GM19395 (cell line): Measurements from ENCODE around the gene TGM4.

Experiments
- ATAC-seq: cut with Tn5 transposase; IDR thresholded peaks from one replicate; pipeline ENCODE4 v1.9.1; 2021; ENCODE audit warnings: mild to moderate bottlenecking, moderate library complexity; ENCODE audit not compliant: unreplicated experiment

The TGM4 gene

GRCh38 chr3:44877333-44877732, 2.9 kb downstream of the TGM4 start:
- ATAC-seq = no peak

GRCh38 chr3:44880284-44880683, 5.9 kb downstream of the TGM4 start:
- ATAC-seq = no peak

GRCh38 chr3:44883213-44883955, 9.0 kb downstream of the TGM4 start:
- ATAC-seq = no peak

- ATAC-seq = no peak
These were observed 9.6 kb downstream of the TGM4 start for GRCh38 chr3:44883999-44884431.

- no peak for ATAC-seq
These were observed 11.2 kb downstream of the TGM4 start for GRCh38 chr3:44885618-44886017.

GRCh38 chr3:44886561-44886960, 12.2 kb downstream of the TGM4 start:
- ATAC-seq = no peak

GRCh38 chr3:44887101-44887500, 12.7 kb downstream of the TGM4 start:
- ATAC-seq = no peak

- ATAC-seq = no peak
These were observed 15.8 kb downstream of the TGM4 start for GRCh38 chr3:44890258-44890657.

GRCh38 chr3:44890852-44891251, 16.4 kb downstream of the TGM4 start:
- ATAC-seq = no peak

- ATAC-seq = no peak
These were observed 18.3 kb downstream of the TGM4 start for GRCh38 chr3:44892689-44893088.

- no peak for ATAC-seq
These were observed 18.7 kb downstream of the TGM4 start for GRCh38 chr3:44893097-44893496.

GRCh38 chr3:44894485-44894884, 20.1 kb downstream of the TGM4 start:
- ATAC-seq = no peak

GRCh38 chr3:44896440-44896839, 22.0 kb downstream of the TGM4 start:
- ATAC-seq = no peak

GRCh38 chr3:44899683-44900367, 25.4 kb downstream of the TGM4 start:
- no peak for ATAC-seq

GRCh38 chr3:44902628-44903027, 28.2 kb downstream of the TGM4 start:
- ATAC-seq = no peak

GRCh38 chr3:44903314-44903713, 28.9 kb downstream of the TGM4 start:
- ATAC-seq = no peak

- ATAC-seq = no peak
These were observed 29.3 kb downstream of the TGM4 start for GRCh38 chr3:44903751-44904150.

- ATAC-seq = no peak
These were observed 31.2 kb downstream of the TGM4 start for GRCh38 chr3:44905446-44906157.

- ATAC-seq = no peak
These were observed 32.6 kb downstream of the TGM4 start for GRCh38 chr3:44906997-44907396.

GRCh38 chr3:44907612-44908011, 33.2 kb downstream of the TGM4 start:
- no peak for ATAC-seq

- ATAC-seq = no peak
These were observed 34.7 kb downstream of the TGM4 start for GRCh38 chr3:44909063-44909462.

GRCh38 chr3:44910693-44911092, 36.3 kb downstream of the TGM4 start:
- ATAC-seq = no peak
